Measurements from ENCODE around the gene GARNL3.

Gene GARNL3

GRCh38 chr9:127262602-127263001 is 2.0 kb upstream of the GARNL3 start:
- no peak for TF ChIP-seq CTCF (conservative IDR thresholded peaks at IDR 0.05; ENCODE audit: low read length)
- no peak for DNase-seq (ENCODE audit: low read depth)
- no peak overlapping the region for H3K4me3 ChIP-seq (ENCODE audit: low read length)

- no peak for TF ChIP-seq CTCF (conservative IDR thresholded peaks at IDR 0.05; ENCODE audit: low read length)
- DNase-seq (ENCODE audit: low read depth): no peak
- no peak overlapping the region for H3K4me3 ChIP-seq (ENCODE audit: low read length)
Measured at GRCh38 chr9:127263237-127263636, 1.3 kb upstream of the GARNL3 start.

GRCh38 chr9:127263664-127264063 is 910 bp upstream of the GARNL3 start:
- H3K4me3 ChIP-seq (ENCODE audit: low read length): no peak overlapping the region
- DNase-seq (ENCODE audit: low read depth): no peak
- TF ChIP-seq CTCF (conservative IDR thresholded peaks at IDR 0.05; ENCODE audit: low read length): no peak

- DNase-seq (ENCODE audit: low read depth): no peak
- no peak overlapping the region for H3K4me3 ChIP-seq (ENCODE audit: low read length)
- no peak for TF ChIP-seq CTCF (conservative IDR thresholded peaks at IDR 0.05; ENCODE audit: low read length)
Measured at GRCh38 chr9:127267793-127268525, 3.4 kb downstream of the GARNL3 start.

GRCh38 chr9:127269449-127269848 is 4.9 kb downstream of the GARNL3 start:
- DNase-seq (ENCODE audit: low read depth): no peak
- H3K4me3 ChIP-seq (ENCODE audit: low read length): no peak overlapping the region
- no peak for TF ChIP-seq CTCF (conservative IDR thresholded peaks at IDR 0.05; ENCODE audit: low read length)

- TF ChIP-seq CTCF (conservative IDR thresholded peaks at IDR 0.05; ENCODE audit: low read length): no peak
- DNase-seq (ENCODE audit: low read depth): no peak
- no peak overlapping the region for H3K4me3 ChIP-seq (ENCODE audit: low read length)
Measured at GRCh38 chr9:127273326-127273725, 8.8 kb downstream of the GARNL3 start.

GRCh38 chr9:127277099-127277498 is 12.5 kb downstream of the GARNL3 start:
- DNase-seq (ENCODE audit: low read depth): no peak
- no peak for TF ChIP-seq CTCF (conservative IDR thresholded peaks at IDR 0.05; ENCODE audit: low read length)
- H3K4me3 ChIP-seq (ENCODE audit: low read length): no peak overlapping the region
